Measurements from ENCODE around the gene DCUN1D2.

DCUN1D2 gene

DNA sequence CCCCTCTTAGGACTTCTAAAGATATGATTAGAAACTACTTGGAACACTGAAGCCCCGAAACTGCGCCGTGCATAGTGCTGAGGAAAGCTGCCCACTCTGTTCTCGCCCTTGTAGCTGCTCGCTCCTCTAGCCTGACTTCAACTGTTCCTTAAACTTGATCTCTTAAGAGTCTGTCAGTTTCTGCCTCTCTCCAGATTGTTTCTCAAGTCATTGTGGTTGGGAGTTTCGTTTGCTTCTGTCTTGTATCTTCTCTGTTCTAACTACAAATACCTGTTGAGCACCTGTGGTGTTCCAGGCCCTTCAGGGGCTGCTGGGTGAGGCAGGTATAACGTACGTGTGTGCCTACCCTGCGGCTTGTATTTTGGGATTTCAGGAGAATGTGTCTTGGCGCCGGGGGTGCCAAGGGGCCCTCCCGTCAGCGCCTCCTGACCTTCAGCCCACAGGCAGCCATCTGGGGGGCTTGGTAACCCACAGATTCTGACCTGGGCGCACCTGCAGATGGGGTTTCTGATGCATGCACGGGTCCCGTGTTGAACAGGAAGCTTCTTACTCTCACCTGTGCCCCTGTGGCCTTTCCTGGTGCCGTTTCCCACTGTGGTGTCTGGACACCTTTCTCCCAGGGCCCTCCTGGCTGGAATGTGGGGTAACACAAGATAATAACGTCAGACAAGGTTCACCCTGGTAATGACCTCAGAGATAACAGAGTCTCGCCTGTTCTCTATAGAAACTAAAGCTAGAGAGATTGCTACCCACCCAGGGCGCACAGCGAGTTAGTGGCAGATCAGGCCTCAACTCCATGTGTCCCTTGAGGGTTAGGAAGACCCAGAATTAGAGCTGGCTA, 17.2 kb upstream of the DCUN1D2 start:
- DNase-seq = no peak
- TF ChIP-seq, protein P1, sequence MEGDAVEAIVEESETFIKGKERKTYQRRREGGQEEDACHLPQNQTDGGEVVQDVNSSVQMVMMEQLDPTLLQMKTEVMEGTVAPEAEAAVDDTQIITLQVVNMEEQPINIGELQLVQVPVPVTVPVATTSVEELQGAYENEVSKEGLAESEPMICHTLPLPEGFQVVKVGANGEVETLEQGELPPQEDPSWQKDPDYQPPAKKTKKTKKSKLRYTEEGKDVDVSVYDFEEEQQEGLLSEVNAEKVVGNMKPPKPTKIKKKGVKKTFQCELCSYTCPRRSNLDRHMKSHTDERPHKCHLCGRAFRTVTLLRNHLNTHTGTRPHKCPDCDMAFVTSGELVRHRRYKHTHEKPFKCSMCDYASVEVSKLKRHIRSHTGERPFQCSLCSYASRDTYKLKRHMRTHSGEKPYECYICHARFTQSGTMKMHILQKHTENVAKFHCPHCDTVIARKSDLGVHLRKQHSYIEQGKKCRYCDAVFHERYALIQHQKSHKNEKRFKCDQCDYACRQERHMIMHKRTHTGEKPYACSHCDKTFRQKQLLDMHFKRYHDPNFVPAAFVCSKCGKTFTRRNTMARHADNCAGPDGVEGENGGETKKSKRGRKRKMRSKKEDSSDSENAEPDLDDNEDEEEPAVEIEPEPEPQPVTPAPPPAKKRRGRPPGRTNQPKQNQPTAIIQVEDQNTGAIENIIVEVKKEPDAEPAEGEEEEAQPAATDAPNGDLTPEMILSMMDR (IDR thresholded peaks at IDR 0.05; ENCODE audit: low read depth, low read length) = no peak
- no peaks in the 10 kb centered on the region for H3K27me3 ChIP-seq
- H3K36me3 ChIP-seq = peaks cover 15% of the 10 kb centered on the region
- no peaks in the 10 kb centered on the region for H3K9me3 ChIP-seq
- peaks cover 3% of the 10 kb centered on the region; the same call in 1 of the 2 replicates for H3K4me1 ChIP-seq
- H3K4me3 ChIP-seq (ENCODE audit: low read depth, low read length) = no peak overlapping the region

DNA sequence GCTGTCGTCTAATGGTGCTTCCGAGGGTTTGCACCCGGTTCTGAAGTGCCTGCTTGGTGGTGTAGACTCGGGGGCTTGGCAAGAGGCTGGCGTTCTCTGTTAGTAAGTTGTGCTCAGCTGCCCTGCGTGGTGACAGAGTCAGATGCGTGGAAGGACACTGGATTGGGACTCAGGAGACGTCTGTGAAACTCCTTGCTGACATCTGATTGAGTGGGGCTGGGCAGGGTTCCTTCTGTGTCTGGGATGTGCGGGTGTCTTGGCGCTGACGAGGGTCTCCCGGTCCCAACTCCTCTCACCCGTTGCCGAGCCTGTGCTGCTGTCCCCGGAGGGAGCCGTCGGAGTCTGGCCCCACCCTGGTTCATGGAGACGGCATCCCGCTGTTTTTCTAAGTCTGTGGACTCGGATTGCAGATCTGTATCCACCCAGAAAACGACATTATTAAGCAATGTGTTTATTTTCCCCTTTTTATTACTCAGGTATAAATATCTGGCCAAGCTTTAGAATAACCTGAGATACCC, 16.4 kb upstream of the DCUN1D2 start:
- peaks cover 15% of the 10 kb centered on the region for H3K36me3 ChIP-seq
- H3K4me1 ChIP-seq = peaks cover 3% of the 10 kb centered on the region; the same call in 1 of the 2 replicates

DNA sequence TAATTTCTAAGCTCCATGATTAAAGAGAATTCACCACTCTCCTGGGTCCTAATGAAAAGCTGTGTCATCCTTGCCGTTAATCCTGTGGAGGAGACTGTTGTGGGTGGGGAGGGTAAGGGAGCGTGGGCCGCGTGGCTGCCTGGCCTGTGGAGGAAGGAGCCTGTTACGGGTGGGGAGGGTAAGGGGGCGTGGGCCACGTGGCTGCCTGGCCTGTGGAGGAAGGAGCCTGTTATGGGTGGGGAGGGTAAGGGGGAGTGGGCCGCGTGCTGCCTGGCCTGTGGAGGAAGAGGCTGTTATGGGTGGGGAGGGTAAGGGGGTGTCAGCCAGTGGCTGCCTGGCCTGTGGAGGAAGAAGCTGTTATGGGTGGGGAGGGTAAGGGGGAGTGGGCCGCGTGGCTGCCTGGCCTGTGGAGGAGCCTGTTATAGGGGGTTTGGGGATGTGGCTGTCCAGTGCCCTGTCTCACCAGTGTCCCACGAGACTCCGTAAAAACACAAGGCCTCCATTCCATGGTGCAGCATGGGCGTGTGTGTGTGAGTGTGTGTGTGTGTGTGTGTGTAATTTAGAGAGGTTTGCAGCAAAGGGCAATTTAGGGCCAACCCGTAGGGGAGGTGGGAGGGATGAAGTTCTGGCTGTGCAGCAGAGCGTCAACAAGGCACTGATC, 15.6 kb upstream of the DCUN1D2 start:
- H3K4me3 ChIP-seq (ENCODE audit: low read depth, low read length) = no peak overlapping the region
- H3K27me3 ChIP-seq = no peaks in the 10 kb centered on the region
- peaks cover 15% of the 10 kb centered on the region for H3K36me3 ChIP-seq

More for the DNA sequence above, 16.4 kb upstream of the DCUN1D2 start:
- Histone ChIP-seq H3K4me3 (ENCODE audit: low read depth, low read length) (no peak overlapping the region), H3K9me3 (no peaks in the 10 kb centered on the region), H3K27me3 (no peaks in the 10 kb centered on the region)
- no peak for DNase-seq
- TF ChIP-seq, protein P1 (IDR thresholded peaks at IDR 0.05; ENCODE audit: low read depth, low read length) = no peak

DNA sequence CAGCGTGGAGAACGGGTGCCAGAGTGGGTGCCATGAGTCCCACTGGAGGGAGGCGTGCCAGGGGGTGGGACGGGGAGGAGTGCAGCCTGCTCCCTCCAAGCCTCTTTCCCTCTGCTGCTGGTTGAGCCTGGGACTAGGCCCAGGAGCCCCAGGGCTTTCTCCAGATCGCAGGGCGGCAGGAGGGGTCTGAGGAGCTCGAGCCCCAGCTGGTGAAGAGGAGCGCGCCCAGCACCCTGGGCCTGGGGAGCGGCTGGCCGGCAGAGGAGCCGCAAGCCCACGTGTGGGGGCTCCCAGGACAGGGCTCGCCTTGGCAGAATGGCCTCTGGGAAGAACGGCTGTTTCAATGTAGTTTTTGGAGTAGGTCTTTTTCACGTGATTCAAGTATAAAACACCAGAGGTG, 12.2 kb upstream of the DCUN1D2 start:
- H3K4me3 ChIP-seq (ENCODE audit: low read depth, low read length) = no peak overlapping the region
- TF ChIP-seq, protein P1 (IDR thresholded peaks at IDR 0.05; ENCODE audit: low read depth, low read length) = no peak
- DNase-seq = no peak
- H3K9me3 ChIP-seq = no peaks in the 10 kb centered on the region
- H3K4me1 ChIP-seq = peaks cover 3% of the 10 kb centered on the region; the same call in 1 of the 2 replicates
- H3K27me3 ChIP-seq = no peaks in the 10 kb centered on the region
- peaks cover 33% of the 10 kb centered on the region for H3K36me3 ChIP-seq

More for the DNA sequence above, 15.6 kb upstream of the DCUN1D2 start:
- peak; percentile 36 for DNase-seq
- H3K9me3 ChIP-seq = no peaks in the 10 kb centered on the region
- TF ChIP-seq, protein P1 (IDR thresholded peaks at IDR 0.05; ENCODE audit: low read depth, low read length) = no peak
- H3K4me1 ChIP-seq = peaks cover 3% of the 10 kb centered on the region; the same call in 1 of the 2 replicates

DNA sequence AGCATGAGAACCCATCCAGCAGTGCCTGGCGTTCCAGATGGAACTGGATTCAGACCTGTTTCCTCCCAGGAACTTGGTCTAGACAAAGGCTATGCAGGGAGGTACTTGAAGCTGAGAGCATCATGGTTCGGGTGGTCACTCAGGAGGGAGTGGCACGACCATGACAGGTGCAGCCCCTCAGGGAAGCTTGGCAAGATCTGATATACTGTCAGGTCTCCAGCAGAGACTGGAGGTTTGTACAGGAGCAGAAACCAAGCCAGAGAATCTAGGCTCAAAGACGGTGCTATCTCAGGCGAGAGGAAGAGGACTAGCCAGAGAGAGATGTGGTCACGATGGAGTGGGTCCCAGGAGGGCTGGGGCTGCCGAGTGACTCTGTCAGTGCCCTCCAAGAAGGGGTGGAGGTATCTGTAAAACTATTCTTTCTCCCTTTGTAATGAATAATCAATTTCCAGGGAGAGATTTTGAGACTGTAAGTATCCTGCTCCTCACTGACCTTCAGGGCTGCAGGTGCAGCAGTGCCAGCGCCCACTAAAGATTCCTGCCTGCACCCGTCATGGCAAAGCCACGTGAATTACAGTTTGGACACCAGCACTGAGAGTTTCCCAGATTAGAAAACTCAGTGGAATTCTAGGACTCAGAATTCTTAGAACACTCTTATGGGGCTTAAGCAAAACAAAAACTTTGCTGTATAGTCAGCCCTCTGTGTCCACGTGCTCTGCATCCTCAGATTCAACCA, 10.2 kb upstream of the DCUN1D2 start:
- no peaks in the 10 kb centered on the region for H3K27me3 ChIP-seq
- peaks cover 46% of the 10 kb centered on the region for H3K36me3 ChIP-seq
- no peaks in the 10 kb centered on the region for H3K9me3 ChIP-seq
- H3K4me1 ChIP-seq = no peaks in the 10 kb centered on the region
- H3K4me3 ChIP-seq (ENCODE audit: low read depth, low read length) = no peak overlapping the region
- TF ChIP-seq, protein P1 (IDR thresholded peaks at IDR 0.05; ENCODE audit: low read depth, low read length) = no peak
- DNase-seq = no peak

Measured in BE2C (cell line).